ENCODE measurements around the gene RNF157. TPM values are rescaled to one million over a fixed set of nuclear protein-coding genes. Genes with fewer than 3 reads are reported as not detected.
A peak's percentile ranks its signal among the peaks of the same experiment; 100 is the strongest.

The RNF157 gene
- total RNA-seq, 1 donor from 2014 or later, result 43.5 TPM

DNA sequence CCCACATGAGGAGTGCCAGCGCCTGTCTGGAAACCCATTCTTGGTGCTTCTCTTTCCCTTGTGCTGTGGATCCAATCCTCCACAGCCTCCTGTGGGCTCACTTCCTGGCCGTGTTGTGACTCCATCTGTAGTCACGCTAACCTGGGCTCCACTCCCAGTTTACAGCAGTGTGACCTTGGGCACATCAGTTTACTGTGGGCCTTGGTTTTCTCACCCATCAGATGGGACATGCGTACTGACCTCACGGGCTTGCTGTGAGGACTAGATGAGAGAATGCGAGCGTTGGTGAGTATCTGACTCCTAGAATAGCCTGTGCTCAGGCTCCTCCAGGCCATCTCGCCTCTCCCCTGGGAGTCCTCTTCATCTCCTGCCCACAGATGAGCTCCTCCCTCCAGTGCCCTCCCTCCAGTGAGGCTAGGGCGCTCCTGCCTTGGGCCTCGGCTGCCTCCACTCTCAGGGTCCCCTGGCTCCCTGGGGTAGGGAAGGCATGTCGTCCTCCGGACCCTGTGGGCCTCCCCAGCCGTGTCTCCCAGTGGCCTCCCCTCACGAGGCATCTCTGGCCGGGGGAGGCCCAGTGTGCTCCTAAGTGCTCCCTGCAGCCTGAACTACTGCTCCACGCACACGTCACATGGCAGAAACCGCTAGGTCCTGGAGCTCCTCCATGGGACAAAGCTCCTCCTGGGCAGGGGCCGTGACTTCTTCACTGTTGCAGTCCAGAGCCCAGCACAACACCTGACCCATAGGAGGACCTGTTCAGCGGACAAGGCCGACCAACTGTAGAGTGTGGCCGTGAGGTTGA lies 94.0 kb downstream of the RNF157 start:
- TF ChIP-seq CTCF (IDR thresholded peaks at IDR 0.05; ENCODE audit: unreplicated experiment), result no peak
- H3K4me1 Mint-ChIP-seq (ENCODE audit: low read depth), result peaks cover 13% of the 10 kb centered on the region
- no peak overlapping the region for H3K4me3 Mint-ChIP-seq (ENCODE audit: low read depth)
- H3K27me3 Mint-ChIP-seq, result peaks cover 7% of the 10 kb centered on the region
- no peaks in the 10 kb centered on the region for H3K9me3 Mint-ChIP-seq (ENCODE audit: low read depth)
- peaks cover 3% of the 10 kb centered on the region for H3K36me3 Mint-ChIP-seq (ENCODE audit: insufficient read depth)
- H3K27ac Mint-ChIP-seq, result no peak overlapping the region
- no peak for DNase-seq (ENCODE audit: low spot score, unreplicated experiment)

- Mint-ChIP-seq H3K27me3 (peaks cover 7% of the 10 kb centered on the region), H3K27ac (peak overlapping the region; percentile 67), H3K4me3 (ENCODE audit: low read depth) (no peak overlapping the region), H3K9me3 (ENCODE audit: low read depth) (no peaks in the 10 kb centered on the region), H3K4me1 (ENCODE audit: low read depth) (peaks cover 15% of the 10 kb centered on the region), H3K36me3 (ENCODE audit: insufficient read depth) (peaks cover 3% of the 10 kb centered on the region)
- no peak for TF ChIP-seq CTCF (IDR thresholded peaks at IDR 0.05; ENCODE audit: unreplicated experiment)
- DNase-seq (ENCODE audit: low spot score, unreplicated experiment), result no peak
Measured at GRCh38 chr17:76145231-76146052, 94.9 kb downstream of the RNF157 start.

GRCh38 chr17:76142585-76143041 lies 97.7 kb downstream of the RNF157 start:
- peak overlapping the region; percentile 19 for H3K4me3 Mint-ChIP-seq (ENCODE audit: low read depth)
- H3K9me3 Mint-ChIP-seq (ENCODE audit: low read depth), result no peaks in the 10 kb centered on the region
- H3K4me1 Mint-ChIP-seq (ENCODE audit: low read depth), result peaks cover 29% of the 10 kb centered on the region
- no peak for TF ChIP-seq CTCF (IDR thresholded peaks at IDR 0.05; ENCODE audit: unreplicated experiment)
- H3K27me3 Mint-ChIP-seq, result peaks cover 7% of the 10 kb centered on the region
- DNase-seq (ENCODE audit: low spot score, unreplicated experiment), result no peak
- peaks cover 2% of the 10 kb centered on the region for H3K36me3 Mint-ChIP-seq (ENCODE audit: insufficient read depth)
- no peak overlapping the region for H3K27ac Mint-ChIP-seq

DNA sequence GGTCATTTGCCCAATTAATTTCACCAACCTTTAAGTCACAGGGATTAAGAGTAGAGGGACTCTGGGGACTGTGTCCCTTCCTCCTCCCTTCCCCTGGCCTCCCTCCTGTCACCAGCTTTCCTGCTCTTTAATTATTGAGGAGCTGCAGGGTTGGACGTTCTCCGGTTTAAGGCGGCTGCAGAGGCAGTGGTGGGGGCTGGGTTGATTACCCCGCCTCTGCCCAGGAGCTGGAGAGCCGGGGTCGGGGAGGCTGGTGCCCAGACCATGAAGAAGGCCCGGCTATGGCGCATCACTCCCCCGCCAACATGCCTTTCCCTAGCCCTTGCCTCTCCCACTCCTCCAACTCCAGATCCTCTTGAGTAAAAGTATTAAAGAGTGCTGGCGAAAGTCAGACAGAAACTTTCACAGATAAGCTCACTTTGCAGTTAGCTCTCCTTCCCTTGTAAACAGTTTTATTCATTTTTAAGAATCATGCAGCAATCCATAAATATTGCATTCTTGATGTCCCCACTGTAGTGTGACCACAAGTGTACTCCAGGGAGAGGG lies 98.2 kb downstream of the RNF157 start:
- Mint-ChIP-seq H3K4me3 (ENCODE audit: low read depth) (peak overlapping the region; percentile 73), H3K36me3 (ENCODE audit: insufficient read depth) (peaks cover 2% of the 10 kb centered on the region), H3K9me3 (ENCODE audit: low read depth) (no peaks in the 10 kb centered on the region), H3K27ac (no peak overlapping the region), H3K4me1 (ENCODE audit: low read depth) (peaks cover 28% of the 10 kb centered on the region), H3K27me3 (peaks cover 7% of the 10 kb centered on the region)
- DNase-seq (ENCODE audit: low spot score, unreplicated experiment), result no peak
- TF ChIP-seq CTCF (IDR thresholded peaks at IDR 0.05; ENCODE audit: unreplicated experiment), result no peak
